Thyroid gland (tissue), 4 donors: ENCODE data around the gene GUCA2B.

Experiments
- POLR2A ChIP-seq, 2 donors: fragments of 450-650 bp; IDR thresholded peaks; one replicate each; pipeline ENCODE4 v1.6.1; 2017; ENCODE audit warnings: antibody characterized with exemption in 2 of 2, mild to moderate bottlenecking in 2 of 2, moderate library complexity in 1 of 2
- TF ChIP-seq, protein P1 (sequence below), 6 experiments: fragments of 200-600 bp in 3 of 6; fragments of 450-650 bp in 3 of 6; sonication (generic) in 3 of 6; IDR thresholded peaks; one replicate each; pipeline ENCODE4 v1.5.1; 2016 to 2019; ENCODE audit warnings: antibody characterized with exemption in 6 of 6, mild to moderate bottlenecking in 2 of 6, inconsistent platforms in 1 of 6, moderate library complexity in 1 of 6

DNA sequence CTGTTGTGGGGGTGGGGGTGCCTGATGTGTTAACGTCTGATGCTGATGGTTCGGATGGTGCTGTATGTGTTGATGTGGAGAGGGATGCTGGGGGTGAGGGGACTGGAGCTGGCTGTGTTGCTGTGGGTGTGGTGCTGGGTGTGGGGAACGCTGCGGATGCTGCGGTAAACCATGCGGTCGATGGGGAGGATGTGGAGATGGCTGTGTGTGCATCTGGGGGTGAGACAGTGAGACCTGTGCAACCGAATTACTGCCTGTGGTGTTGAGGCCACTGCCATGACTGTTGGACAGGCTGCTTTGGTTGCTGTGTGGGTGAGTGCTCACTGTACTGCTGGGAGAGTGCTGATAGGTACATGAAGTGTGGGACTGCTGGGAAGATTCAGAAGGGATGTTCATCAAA lies 38.1 kb downstream of the GUCA2B start:
- no peak for TF ChIP-seq POLR2A (IDR thresholded peaks at IDR 0.05)
- TF ChIP-seq, protein P1, sequence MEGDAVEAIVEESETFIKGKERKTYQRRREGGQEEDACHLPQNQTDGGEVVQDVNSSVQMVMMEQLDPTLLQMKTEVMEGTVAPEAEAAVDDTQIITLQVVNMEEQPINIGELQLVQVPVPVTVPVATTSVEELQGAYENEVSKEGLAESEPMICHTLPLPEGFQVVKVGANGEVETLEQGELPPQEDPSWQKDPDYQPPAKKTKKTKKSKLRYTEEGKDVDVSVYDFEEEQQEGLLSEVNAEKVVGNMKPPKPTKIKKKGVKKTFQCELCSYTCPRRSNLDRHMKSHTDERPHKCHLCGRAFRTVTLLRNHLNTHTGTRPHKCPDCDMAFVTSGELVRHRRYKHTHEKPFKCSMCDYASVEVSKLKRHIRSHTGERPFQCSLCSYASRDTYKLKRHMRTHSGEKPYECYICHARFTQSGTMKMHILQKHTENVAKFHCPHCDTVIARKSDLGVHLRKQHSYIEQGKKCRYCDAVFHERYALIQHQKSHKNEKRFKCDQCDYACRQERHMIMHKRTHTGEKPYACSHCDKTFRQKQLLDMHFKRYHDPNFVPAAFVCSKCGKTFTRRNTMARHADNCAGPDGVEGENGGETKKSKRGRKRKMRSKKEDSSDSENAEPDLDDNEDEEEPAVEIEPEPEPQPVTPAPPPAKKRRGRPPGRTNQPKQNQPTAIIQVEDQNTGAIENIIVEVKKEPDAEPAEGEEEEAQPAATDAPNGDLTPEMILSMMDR (IDR thresholded peaks at IDR 0.05), result no peak
